Measurements from ENCODE around the gene SGCD.

SGCD gene

GRCh38 chr5:156687514-156687913 is 360.6 kb downstream of the SGCD start:
- no peak for DNase-seq (ENCODE audit: low read depth in 2 of 2)

GRCh38 chr5:156691572-156691971 is 364.6 kb downstream of the SGCD start:
- DNase-seq (ENCODE audit: low read depth in 2 of 2) = no peak

GRCh38 chr5:156693113-156693512 is 366.1 kb downstream of the SGCD start:
- DNase-seq (ENCODE audit: low read depth in 2 of 2) = no peak

DNA sequence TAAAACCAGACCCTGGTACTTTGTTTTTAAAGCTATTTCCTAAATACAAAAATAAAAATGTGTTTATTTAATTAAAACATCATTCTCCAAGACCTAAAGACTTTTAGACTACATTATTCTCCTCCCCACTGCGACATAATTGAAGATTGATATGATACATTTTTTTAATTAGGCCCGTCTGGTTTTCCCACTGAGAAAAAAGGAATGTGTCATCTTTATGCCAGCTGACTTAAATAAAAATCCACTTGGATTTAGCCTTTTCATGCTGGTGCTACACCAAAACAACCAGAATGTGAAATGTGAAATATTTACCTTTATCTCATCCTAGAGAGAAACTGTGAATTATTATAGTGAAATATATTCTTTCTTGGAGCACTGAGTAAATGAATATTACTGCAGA is 367.6 kb downstream of the SGCD start:
- DNase-seq (ENCODE audit: low read depth in 2 of 2) = no peak

DNA sequence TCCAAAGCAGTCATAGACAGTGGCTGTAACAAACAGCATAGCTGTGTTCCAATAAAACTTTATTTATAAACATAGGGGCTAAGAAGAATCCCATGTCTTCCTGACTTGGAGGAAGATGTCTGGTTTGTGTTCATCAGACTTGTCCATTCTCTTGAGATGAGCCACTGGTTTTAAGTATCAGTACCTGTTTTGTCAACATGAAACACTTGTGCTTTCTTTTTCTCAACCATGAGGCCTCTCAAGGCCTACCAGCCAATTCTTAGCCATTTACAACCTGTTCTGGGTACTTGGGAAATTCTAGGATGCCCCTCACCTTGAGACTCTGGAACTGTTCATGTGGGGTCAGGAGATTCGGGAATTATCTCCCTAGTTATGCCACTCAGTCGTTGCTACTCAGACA is 368.8 kb downstream of the SGCD start:
- no peak for DNase-seq (ENCODE audit: low read depth in 2 of 2)

- DNase-seq (ENCODE audit: low read depth in 2 of 2) = no peak
Observed at GRCh38 chr5:156698323-156698722, 371.4 kb downstream of the SGCD start.

GRCh38 chr5:156699147-156699546 is 372.2 kb downstream of the SGCD start:
- no peak for DNase-seq (ENCODE audit: low read depth in 2 of 2)

GRCh38 chr5:156704139-156704538 is 377.2 kb downstream of the SGCD start:
- DNase-seq (ENCODE audit: low read depth in 2 of 2) = no peak

DNA sequence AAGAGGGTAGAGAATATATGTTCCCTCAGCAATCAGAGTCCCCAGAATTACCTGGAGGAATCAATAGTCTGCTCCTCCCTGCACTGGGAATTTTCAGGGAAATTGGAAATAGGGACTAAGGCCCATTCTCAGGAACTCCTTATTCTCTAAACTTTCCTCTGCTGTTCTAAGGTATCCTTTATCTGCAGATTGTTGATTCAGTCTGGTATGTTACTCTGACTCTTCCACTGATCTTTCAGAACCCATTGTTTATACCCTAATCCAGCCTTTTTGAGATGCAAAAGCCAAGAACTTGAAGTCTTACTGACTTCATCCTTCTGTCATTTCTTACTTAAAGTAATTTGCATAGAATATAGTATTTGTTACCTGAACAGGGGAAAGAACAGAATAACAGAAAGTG is 379.7 kb downstream of the SGCD start:
- no peak for DNase-seq (ENCODE audit: low read depth in 2 of 2)

GRCh38 chr5:156707750-156708149 is 380.8 kb downstream of the SGCD start:
- DNase-seq (ENCODE audit: low read depth in 2 of 2) = no peak

- no peak for DNase-seq (ENCODE audit: low read depth in 2 of 2)
Observed at GRCh38 chr5:156715287-156715686, 388.3 kb downstream of the SGCD start.

DNA sequence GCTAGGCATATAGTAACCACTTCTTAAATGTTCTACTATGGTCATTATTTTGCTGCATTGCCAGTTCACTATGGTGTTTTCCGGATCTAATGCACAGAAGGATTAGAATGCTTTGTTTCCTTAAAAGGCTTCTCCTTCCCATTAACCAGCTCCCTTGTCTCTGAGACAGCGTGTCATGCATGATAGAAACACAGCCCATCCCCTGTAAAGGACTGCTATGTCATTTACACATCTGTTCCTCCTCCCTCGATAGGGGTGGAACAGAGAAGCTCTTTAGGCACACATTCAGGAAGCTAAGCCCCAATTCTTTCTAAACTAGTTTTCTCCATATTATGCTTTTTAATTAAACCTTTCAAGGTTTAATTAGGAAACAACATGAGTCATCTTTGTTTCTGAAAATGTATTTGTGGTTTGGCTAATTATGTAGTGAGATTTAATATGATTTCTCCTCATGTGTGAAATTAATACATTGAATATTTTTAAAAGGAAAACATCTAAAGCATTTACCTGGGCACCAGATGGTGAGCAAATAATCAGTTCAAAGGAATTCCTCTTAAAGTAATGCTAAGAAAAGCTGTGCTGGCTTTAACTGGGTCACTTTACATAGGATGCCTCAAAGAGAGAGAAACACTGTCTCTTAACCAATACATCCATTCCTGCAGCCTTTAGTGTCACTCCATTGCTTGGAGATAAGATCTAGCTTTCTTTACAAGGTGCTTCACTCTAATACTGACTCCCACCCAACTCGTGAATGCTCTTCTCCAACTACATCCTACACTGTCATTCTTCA is 389.8 kb downstream of the SGCD start:
- DNase-seq (ENCODE audit: low read depth in 2 of 2) = no peak

- DNase-seq (ENCODE audit: low read depth in 2 of 2) = no peak
Observed at GRCh38 chr5:156718985-156719384, 392.0 kb downstream of the SGCD start.

DNA sequence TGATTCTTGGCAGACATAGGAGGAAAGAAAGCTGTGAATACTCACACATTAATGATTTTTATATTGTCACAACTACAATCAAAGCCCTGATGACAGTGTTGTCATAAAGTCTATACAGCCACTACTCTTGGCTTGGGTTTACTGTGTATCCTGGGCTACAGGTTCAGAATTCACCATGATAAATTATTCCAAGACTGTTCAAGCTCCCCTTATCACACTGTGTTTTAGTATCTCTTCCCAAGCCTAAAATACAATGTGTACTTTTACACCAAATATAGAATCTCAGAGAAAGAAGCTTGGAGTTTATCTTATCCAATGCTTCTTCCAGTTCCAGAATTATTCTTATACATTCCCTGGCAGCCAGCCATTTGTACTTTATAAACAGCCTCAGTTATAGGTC is 395.4 kb downstream of the SGCD start:
- DNase-seq (ENCODE audit: low read depth in 2 of 2) = no peak

- no peak for DNase-seq (ENCODE audit: low read depth in 2 of 2)
Observed at GRCh38 chr5:156735477-156735876, 408.5 kb downstream of the SGCD start.

GRCh38 chr5:156741516-156741915 is 414.6 kb downstream of the SGCD start:
- no peak for DNase-seq (ENCODE audit: low read depth in 2 of 2)

GRCh38 chr5:156753846-156754245 is 426.9 kb downstream of the SGCD start:
- no peak for DNase-seq (ENCODE audit: low read depth in 2 of 2)

DNA sequence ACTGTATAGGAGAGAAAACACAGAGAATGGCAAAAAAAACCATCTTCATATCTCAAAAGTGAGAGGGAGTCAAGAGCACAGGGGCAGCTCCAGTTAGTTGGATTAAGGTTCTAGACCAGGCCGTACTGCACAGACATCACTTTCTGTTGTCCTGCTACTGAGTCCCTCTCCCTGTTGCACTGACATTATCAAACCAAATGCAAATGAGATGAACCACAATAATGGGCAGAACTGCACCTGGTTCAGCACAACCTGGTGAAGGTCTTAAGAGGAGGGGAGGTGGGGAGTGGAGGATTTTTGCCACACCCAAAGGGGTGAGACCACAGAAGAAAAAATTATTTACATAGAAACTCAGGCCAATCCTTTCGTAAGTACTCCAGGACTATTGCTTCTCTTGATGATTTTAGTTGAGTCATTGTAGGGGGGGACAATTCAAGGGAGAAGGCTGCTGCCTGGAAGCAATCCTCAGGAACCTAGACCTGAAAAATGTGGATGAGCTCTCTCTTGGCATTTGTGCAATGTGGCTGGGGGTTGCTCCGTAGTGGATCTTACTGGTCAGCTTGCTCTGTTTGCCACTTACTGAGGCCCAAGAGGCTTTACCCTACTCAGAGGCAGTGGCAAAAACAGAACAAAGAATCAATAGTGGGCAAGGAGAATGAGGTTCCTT is 428.6 kb downstream of the SGCD start:
- DNase-seq (ENCODE audit: low read depth in 2 of 2) = no peak

DNA sequence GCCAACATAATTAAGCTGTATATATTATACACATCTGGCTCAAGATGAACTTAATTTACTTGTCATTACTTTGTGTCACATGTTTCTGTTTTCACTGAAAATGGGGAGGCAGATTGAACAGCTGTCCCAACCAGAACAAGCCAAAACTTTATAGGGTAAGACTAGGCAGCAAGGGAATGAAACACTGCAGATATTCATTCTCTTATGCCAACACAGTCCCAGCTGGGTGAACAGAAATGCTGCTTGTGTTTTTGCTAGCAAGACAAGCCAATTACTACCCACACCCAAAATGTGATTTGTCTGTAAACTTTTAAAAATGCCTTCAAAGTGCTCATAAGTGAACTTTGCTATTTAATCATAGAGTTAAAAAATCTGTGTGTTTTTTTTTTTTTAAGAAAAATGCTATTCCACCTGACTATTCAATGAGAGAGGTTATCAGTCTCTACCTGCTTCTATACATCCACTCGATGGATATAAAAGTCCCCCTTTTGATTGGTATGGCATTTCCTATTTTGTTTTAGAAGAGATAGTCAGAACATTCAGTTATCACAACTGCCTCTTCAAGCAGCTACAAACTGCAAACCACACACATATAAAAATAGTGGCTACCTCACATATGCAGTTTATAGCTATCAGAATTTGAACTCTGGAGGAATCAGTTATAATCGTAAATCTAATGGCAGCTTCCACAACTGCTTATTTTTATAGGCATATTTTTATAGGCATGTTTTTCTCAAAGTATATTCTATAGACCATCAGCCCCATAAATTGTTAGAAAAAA is 431.2 kb downstream of the SGCD start:
- DNase-seq (ENCODE audit: low read depth in 2 of 2) = no peak

GRCh38 chr5:156759156-156759555 is 432.2 kb downstream of the SGCD start:
- no peak for DNase-seq (ENCODE audit: low read depth in 2 of 2)

- no peak for DNase-seq (ENCODE audit: low read depth in 2 of 2)
Observed at GRCh38 chr5:156762771-156763170, 435.8 kb downstream of the SGCD start.

DNA sequence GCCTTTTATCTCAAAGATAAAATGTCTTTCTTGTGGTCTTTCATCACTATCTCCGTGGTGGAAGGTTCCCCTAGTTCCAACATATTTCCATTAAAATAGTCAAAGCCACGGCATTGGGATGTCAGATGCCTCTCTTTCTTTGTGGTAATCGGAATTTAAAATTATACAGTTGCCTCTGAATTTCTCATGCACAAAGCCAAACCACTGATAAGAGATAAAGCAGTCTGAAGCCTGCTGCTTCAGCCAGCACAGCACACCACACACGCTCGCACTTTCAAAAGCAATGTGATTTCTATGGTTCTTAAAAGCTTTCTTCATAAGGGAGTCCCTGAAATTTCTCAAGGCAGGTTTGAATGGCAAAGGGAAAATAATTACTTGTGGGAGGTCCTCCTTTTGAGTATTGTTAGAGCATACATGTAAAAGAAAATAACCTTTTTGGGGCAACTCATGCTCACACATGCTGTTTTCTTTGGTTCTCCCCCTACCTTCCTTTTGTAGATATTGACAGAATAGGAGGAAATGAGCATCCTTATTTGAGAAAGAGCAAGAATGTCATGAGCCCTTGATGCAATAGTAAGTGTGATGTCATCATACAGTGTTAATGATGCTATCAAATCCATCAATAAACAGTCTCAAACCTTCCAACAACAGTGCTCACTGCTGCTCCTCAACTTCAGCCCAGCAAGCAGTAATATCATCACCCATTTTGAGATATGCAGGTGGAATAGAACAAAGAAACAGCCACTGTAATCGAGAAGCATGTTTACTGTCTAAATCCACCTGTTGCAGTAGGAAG is 437.4 kb downstream of the SGCD start:
- DNase-seq (ENCODE audit: low read depth in 2 of 2) = no peak

All from stimulated activated CD4-positive, alpha-beta T cell treated with anti-CD3 and anti-CD28 coated beads, Interleukin-12 subunit alpha, Interleukin-12 subunit beta, amount 100 ng/mL, for 24 hours (primary cell).